Neural progenitor cell (in vitro differentiated cells): ENCODE results near the gene INPP5F. TPM values are rescaled to one million over a fixed set of nuclear protein-coding genes. Genes with fewer than 3 reads are reported as not detected.

ENCODE experiments used
- DNase-seq: peaks from one replicate; pipeline ENCODE4 v3.0.0-alpha.2; 2016; ENCODE audit warnings: low spot score
- H2AFZ ChIP-seq: fragments of 200-600 bp; sonication (generic); replicated peaks from 2 replicates; pipeline ENCODE4 v1.6.1; 2016; ENCODE audit warnings: antibody characterized with exemption
- H3F3A ChIP-seq: fragments of 200-600 bp; sonication (generic); 2 replicates; pipeline ENCODE4 v1.6.1; 2016; ENCODE audit warnings: antibody characterized with exemption, low read depth
- H3K27ac ChIP-seq: fragments of 200-600 bp; sonication (generic); 2 replicates; pipeline ENCODE4 v1.5.1; 2016; ENCODE audit warnings: mild to moderate bottlenecking
- H3K27me3 ChIP-seq: fragments of 200-600 bp; sonication (generic); 2 replicates; pipeline ENCODE4 v1.6.1; 2016; ENCODE audit warnings: mild to moderate bottlenecking, moderate library complexity
- H3K36me3 ChIP-seq: fragments of 200-600 bp; sonication (generic); 2 replicates; pipeline ENCODE4 v1.5.1; 2016
- H3K4me1 ChIP-seq: fragments of 200-600 bp; sonication (generic); 2 replicates; pipeline ENCODE4 v1.6.1; 2016; ENCODE audit warnings: mixed run types
- H3K4me2 ChIP-seq: fragments of 200-600 bp; sonication (generic); 2 replicates; pipeline ENCODE4 v1.6.1; 2016
- H3K4me3 ChIP-seq: fragments of 200-600 bp; sonication (generic); 2 replicates; pipeline ENCODE4 v1.5.1; 2016
- H3K79me2 ChIP-seq: fragments of 200-600 bp; sonication (generic); 2 replicates; pipeline ENCODE4 v1.6.1; 2016; ENCODE audit warnings: low read depth
- H3K9ac ChIP-seq: fragments of 200-600 bp; sonication (generic); 2 replicates; pipeline ENCODE4 v1.6.1; 2016
- H3K9me3 ChIP-seq: fragments of 200-600 bp; sonication (generic); 2 replicates; pipeline ENCODE4 v1.5.1; 2016; ENCODE audit warnings: low read depth
- H4K20me1 ChIP-seq: fragments of 200-600 bp; sonication (generic); 2 replicates; pipeline ENCODE4 v1.6.1; 2016; ENCODE audit warnings: low read depth
- H3K27ac Mint-ChIP-seq: 3 replicates; pipeline ENCODE4 v1.8.0; 2021; ENCODE audit warnings: mixed read lengths
- H3K27me3 Mint-ChIP-seq: 2 replicates; pipeline ENCODE4 v1.8.0; 2022; ENCODE audit warnings: low read depth, mild to moderate bottlenecking, inconsistent platforms, moderate library complexity, mixed read lengths; ENCODE audit not compliant: insufficient read depth
- H3K36me3 Mint-ChIP-seq: 3 replicates; pipeline ENCODE4 v1.8.0; 2021; ENCODE audit warnings: mixed read lengths
- H3K4me1 Mint-ChIP-seq: 3 replicates; pipeline ENCODE4 v1.8.0; 2021; ENCODE audit warnings: mixed read lengths
- H3K4me3 Mint-ChIP-seq: 3 replicates; pipeline ENCODE4 v1.8.0; 2021; ENCODE audit warnings: mild to moderate bottlenecking, moderate library complexity, mixed read lengths
- H3K9me3 Mint-ChIP-seq: 3 replicates; pipeline ENCODE4 v1.8.0; 2020; ENCODE audit warnings: mixed read lengths
- CTCF ChIP-seq: fragments of 200-600 bp; sonication (generic); IDR thresholded peaks from 2 replicates; pipeline ENCODE4 v1.5.1; 2017; ENCODE audit warnings: antibody characterized with exemption, mild to moderate bottlenecking
- EZH2 ChIP-seq: fragments of 200-600 bp; sonication (generic); IDR thresholded peaks from 2 replicates; pipeline ENCODE4 v1.6.1; 2017; ENCODE audit warnings: antibody characterized with exemption, mild to moderate bottlenecking, moderate library complexity
- EZH2phosphoT487 ChIP-seq: fragments of 200-600 bp; sonication (generic); IDR thresholded peaks from 2 replicates; pipeline ENCODE4 v1.6.1; 2017; ENCODE audit warnings: antibody characterized with exemption
- total RNA-seq: library from RNA; depleted of rRNA; stranded (reverse); fragments of >200 nt; gene quantifications from 2 replicates; pipeline ENCODE4 v1.2.3, GENCODE V29; 2015; ENCODE audit warnings: low replicate concordance

Gene INPP5F
- total RNA-seq, 1 donor from 2014 or later: 167 TPM

GRCh38 chr10:119852822-119853221 is 127.0 kb downstream of the INPP5F start:
- no peak overlapping the region for H3K4me2 ChIP-seq
- peaks cover 32% of the 10 kb centered on the region for H3K36me3 Mint-ChIP-seq
- no peak overlapping the region for H2AFZ ChIP-seq
- H3K4me3 Mint-ChIP-seq: no peak overlapping the region
- no peak for DNase-seq
- no peaks in the 10 kb centered on the region for H3K27me3 ChIP-seq
- no peak for TF ChIP-seq EZH2
- TF ChIP-seq CTCF: no peak
- no peak for TF ChIP-seq EZH2phosphoT487
- H3K27me3 Mint-ChIP-seq: peaks cover 2% of the 10 kb centered on the region
- no peaks in the 10 kb centered on the region for H3K4me1 ChIP-seq
- no peak overlapping the region for H3K27ac ChIP-seq
- H3K27ac Mint-ChIP-seq: no peak overlapping the region
- no peak overlapping the region for H3K9ac ChIP-seq
- peaks cover 30% of the 10 kb centered on the region for H3K36me3 ChIP-seq
- no peaks in the 10 kb centered on the region for H3K9me3 ChIP-seq
- H3K9me3 Mint-ChIP-seq: no peaks in the 10 kb centered on the region
- H3F3A ChIP-seq: no peaks in the 10 kb centered on the region
- H4K20me1 ChIP-seq: peaks cover 4% of the 10 kb centered on the region
- H3K4me1 Mint-ChIP-seq: no peaks in the 10 kb centered on the region
- H3K79me2 ChIP-seq: peaks cover 18% of the 10 kb centered on the region
- H3K4me3 ChIP-seq: no peak overlapping the region

- Mint-ChIP-seq H3K27me3 (peaks cover 2% of the 10 kb centered on the region), H3K27ac (no peak overlapping the region), H3K9me3 (no peaks in the 10 kb centered on the region), H3K36me3 (peaks cover 28% of the 10 kb centered on the region), H3K4me3 (no peak overlapping the region), H3K4me1 (no peaks in the 10 kb centered on the region)
- no peak for DNase-seq
- H3F3A ChIP-seq: no peaks in the 10 kb centered on the region
- no peak overlapping the region for H3K4me2 ChIP-seq
- no peak overlapping the region for H3K9ac ChIP-seq
- no peak overlapping the region for H2AFZ ChIP-seq
- H3K27me3 ChIP-seq: no peaks in the 10 kb centered on the region
- H3K36me3 ChIP-seq: peaks cover 27% of the 10 kb centered on the region
- no peak overlapping the region for H3K4me3 ChIP-seq
- H3K4me1 ChIP-seq: no peaks in the 10 kb centered on the region
- H3K9me3 ChIP-seq: no peaks in the 10 kb centered on the region
- no peak overlapping the region for H3K27ac ChIP-seq
- H3K79me2 ChIP-seq: peaks cover 25% of the 10 kb centered on the region
- H4K20me1 ChIP-seq: peaks cover 4% of the 10 kb centered on the region
- no peak for TF ChIP-seq EZH2
- TF ChIP-seq CTCF: no peak
- no peak for TF ChIP-seq EZH2phosphoT487
Measured at GRCh38 chr10:119853574-119853973, 127.7 kb downstream of the INPP5F start.

- Mint-ChIP-seq H3K27ac (no peak overlapping the region), H3K4me1 (peaks cover 8% of the 10 kb centered on the region), H3K27me3 (peaks cover 2% of the 10 kb centered on the region), H3K36me3 (peaks cover 17% of the 10 kb centered on the region), H3K9me3 (no peaks in the 10 kb centered on the region), H3K4me3 (no peak overlapping the region)
- TF ChIP-seq EZH2: no peak
- no peak for TF ChIP-seq EZH2phosphoT487
- TF ChIP-seq CTCF: no peak
- H3K4me2 ChIP-seq: no peak overlapping the region
- peaks cover 70% of the 10 kb centered on the region for H3K79me2 ChIP-seq
- H3K36me3 ChIP-seq: peaks cover 10% of the 10 kb centered on the region
- H3K4me1 ChIP-seq: no peaks in the 10 kb centered on the region
- no peak overlapping the region for H3K9ac ChIP-seq
- peaks cover 17% of the 10 kb centered on the region for H3F3A ChIP-seq
- no peak overlapping the region for H3K4me3 ChIP-seq
- H3K27ac ChIP-seq: no peak overlapping the region
- H4K20me1 ChIP-seq: peaks cover 43% of the 10 kb centered on the region
- H3K9me3 ChIP-seq: no peaks in the 10 kb centered on the region
- no peaks in the 10 kb centered on the region for H3K27me3 ChIP-seq
- H2AFZ ChIP-seq: no peak overlapping the region
- no peak for DNase-seq
Measured at GRCh38 chr10:119858063-119858462, 132.2 kb downstream of the INPP5F start.
